HG03432 (cell line): ENCODE measurements around the gene CYP2D6.
"Not testable (repeated sequence)": the region's sequence is repeated elsewhere in the genome, so short reads cannot be mapped to it uniquely, and the experiment has no call there.

Source experiments
- ATAC-seq: cut with Tn5 transposase; IDR thresholded peaks from one replicate; pipeline ENCODE4 v1.9.1; 2021; ENCODE audit warnings: mild to moderate bottlenecking, moderate library complexity; ENCODE audit not compliant: unreplicated experiment

CYP2D6 gene

GRCh38 chr22:42130639-42131431 lies at the start of gene CYP2D6:
CYP2D6 (minus strand) TSS chr22:42130810; CDS start chr22:42130791, 19 bp downstream.
- not testable (repeated sequence) for ATAC-seq

- ATAC-seq = no peak
Observed at GRCh38 chr22:42179616-42180015, 49.0 kb upstream of the CYP2D6 start.

- ATAC-seq = no peak
Observed at GRCh38 chr22:42178910-42179519, 48.4 kb upstream of the CYP2D6 start.

- ATAC-seq = no peak
Observed at GRCh38 chr22:42177891-42178336, 47.3 kb upstream of the CYP2D6 start.

- ATAC-seq = no peak
Observed at GRCh38 chr22:42176255-42176915, 45.8 kb upstream of the CYP2D6 start.

- ATAC-seq = no peak
Observed at GRCh38 chr22:42174062-42174461, 43.5 kb upstream of the CYP2D6 start.

GRCh38 chr22:42173183-42173926 lies 42.7 kb upstream of the CYP2D6 start:
- ATAC-seq = no peak

- no peak for ATAC-seq
Observed at GRCh38 chr22:42172773-42173172, 42.2 kb upstream of the CYP2D6 start.

- ATAC-seq = no peak
Observed at GRCh38 chr22:42171946-42172719, 41.5 kb upstream of the CYP2D6 start.

- ATAC-seq = no peak
Observed at GRCh38 chr22:42171417-42171816, 40.8 kb upstream of the CYP2D6 start.

- no peak for ATAC-seq
Observed at GRCh38 chr22:42170946-42171345, 40.3 kb upstream of the CYP2D6 start.

- ATAC-seq = no peak
Observed at GRCh38 chr22:42169055-42169469, 38.5 kb upstream of the CYP2D6 start.

GRCh38 chr22:42168476-42168875 lies 37.9 kb upstream of the CYP2D6 start:
- no peak for ATAC-seq

GRCh38 chr22:42167066-42167465 lies 36.5 kb upstream of the CYP2D6 start:
- ATAC-seq = no peak

- no peak for ATAC-seq
Observed at GRCh38 chr22:42164901-42165300, 34.3 kb upstream of the CYP2D6 start.

GRCh38 chr22:42163515-42163914 lies 32.9 kb upstream of the CYP2D6 start:
- no peak for ATAC-seq

GRCh38 chr22:42162728-42163489 lies 32.3 kb upstream of the CYP2D6 start:
- no peak for ATAC-seq

- ATAC-seq = no peak
Observed at GRCh38 chr22:42160830-42161696, 30.5 kb upstream of the CYP2D6 start.

- no peak for ATAC-seq
Observed at GRCh38 chr22:42160251-42160650, 29.6 kb upstream of the CYP2D6 start.
